Measurements from ENCODE around the gene PCBD1.

DNA sequence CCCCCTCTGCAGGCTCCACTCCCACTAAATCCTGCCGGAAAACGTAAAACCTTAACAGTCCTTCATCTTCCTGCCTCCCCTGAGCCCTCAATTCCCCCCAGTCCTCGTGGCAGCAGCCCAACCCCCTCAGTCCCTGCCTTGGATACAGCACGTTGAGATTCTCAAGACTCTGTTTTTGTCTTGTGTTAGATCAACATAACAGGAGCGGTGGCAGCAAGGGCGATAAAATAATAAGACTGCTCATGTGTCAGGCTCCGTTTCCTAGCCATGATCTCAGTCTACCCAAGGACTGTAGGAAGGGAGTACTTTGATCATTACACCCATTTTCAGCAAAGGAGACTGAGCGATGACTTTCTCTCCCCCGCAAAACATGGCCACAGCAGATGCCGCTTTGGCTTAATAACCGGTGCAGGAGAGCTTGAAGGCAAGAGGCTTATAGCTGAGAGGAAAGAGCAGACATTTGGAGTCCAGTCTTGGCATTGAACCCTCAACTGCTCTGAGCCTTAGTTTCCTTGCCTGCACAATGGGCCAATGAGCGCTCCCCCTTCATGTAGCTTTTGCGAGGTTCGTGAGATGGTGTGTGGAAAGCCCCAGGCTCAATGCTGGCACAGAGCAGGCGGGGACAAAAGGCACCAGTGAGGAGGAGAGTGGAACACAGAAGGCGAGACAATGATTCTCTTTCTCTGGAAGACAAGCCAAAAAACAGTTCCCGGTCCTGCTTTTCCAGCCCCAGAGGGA is 42.1 kb upstream of the PCBD1 start:
- no peak for TF ChIP-seq CTCF (IDR thresholded peaks at IDR 0.05; ENCODE audit: insufficient read depth, low read depth, low read length)
- TF ChIP-seq EZH2 (IDR thresholded peaks at IDR 0.05; ENCODE audit: insufficient read depth, low read length): no peak
